Activated T-helper 2 cell treated with anti-CD3 and anti-CD28 coated beads, Interferon-gamma antibody, Interleukin-2, Interleukin-4, amounts not matched to agents 10 μg/mL and 5 μg/mL and 100 μg/mL, durations not matched to agents 14 hours and 24 hours and 36 hours (primary cell): ENCODE results near the gene MACF1. TPM values are rescaled to one million over a fixed set of nuclear protein-coding genes. Genes with fewer than 3 reads are reported as not detected.
A peak's percentile ranks its signal among the peaks of the same experiment; 100 is the strongest.

Experiments used
- DNase-seq: peaks from one replicate; pipeline ENCODE4 v3.0.0; 2021; ENCODE audit warnings: low spot score
- H3K27ac Mint-ChIP-seq: one replicate; pipeline ENCODE4 v1.8.0; 2021; ENCODE audit warnings: mixed read lengths
- H3K27me3 Mint-ChIP-seq: one replicate; pipeline ENCODE4 v1.8.0; 2021; ENCODE audit warnings: low read depth, mixed read lengths
- H3K36me3 Mint-ChIP-seq: one replicate; pipeline ENCODE4 v1.8.0; 2021; ENCODE audit warnings: low read depth, mixed read lengths
- H3K4me1 Mint-ChIP-seq: one replicate; pipeline ENCODE4 v1.8.0; 2021; ENCODE audit warnings: low read depth, mixed read lengths
- H3K4me3 Mint-ChIP-seq: one replicate; pipeline ENCODE4 v1.8.0; 2021; ENCODE audit warnings: low read depth, mild to moderate bottlenecking, moderate library complexity, mixed read lengths
- H3K9me3 Mint-ChIP-seq: one replicate; pipeline ENCODE4 v1.8.0; 2021; ENCODE audit warnings: mixed read lengths
- intact Hi-C: fragments of 100-400 bp; cut with micrococcal nuclease; formaldehyde crosslinking; loops from one replicate; pipeline ENCODE4 v1.15.1; 2023
- total RNA-seq: library from RNA; stranded (reverse); gene quantifications from 2 replicates; pipeline ENCODE4 v1.2.3, GENCODE V29; 2022

The MACF1 gene
- total RNA-seq, 1 donor from 2014 or later: 212 TPM

DNA sequence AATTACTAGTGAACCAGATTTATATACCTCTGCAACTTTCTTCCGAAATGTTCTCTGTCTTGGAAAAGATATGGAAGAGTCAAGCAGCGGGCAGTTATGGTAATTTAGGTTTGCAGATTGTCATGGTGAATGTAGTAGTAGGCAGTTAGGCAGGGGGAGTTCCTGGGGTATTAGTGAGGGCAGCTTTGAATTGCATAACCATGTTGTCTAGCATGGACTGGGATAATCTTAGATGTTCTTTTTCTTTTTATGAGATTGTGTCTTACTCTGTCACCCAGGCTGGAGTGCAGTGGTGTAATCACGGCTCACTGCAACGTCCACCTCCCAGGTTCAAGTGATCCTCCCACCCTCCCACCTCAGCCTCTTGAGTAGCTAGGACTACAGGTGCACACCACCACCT lies 25.0 kb downstream of the MACF1 start:
- intact Hi-C loops: no loop called here
- no peak overlapping the region for H3K4me3 Mint-ChIP-seq
- H3K9me3 Mint-ChIP-seq: no peaks in the 10 kb centered on the region
- no peak for DNase-seq
- H3K36me3 Mint-ChIP-seq: peaks cover 48% of the 10 kb centered on the region
- H3K27ac Mint-ChIP-seq: peak overlapping the region; percentile 58
- no peaks in the 10 kb centered on the region for H3K27me3 Mint-ChIP-seq
- H3K4me1 Mint-ChIP-seq: peaks cover 41% of the 10 kb centered on the region

- Mint-ChIP-seq H3K9me3 (no peaks in the 10 kb centered on the region), H3K36me3 (peaks cover 52% of the 10 kb centered on the region), H3K4me1 (peaks cover 41% of the 10 kb centered on the region), H3K4me3 (peak overlapping the region; percentile 9), H3K27me3 (no peaks in the 10 kb centered on the region), H3K27ac (peak overlapping the region; percentile 60)
- DNase-seq: no peak
- intact Hi-C loops: no loop called here
Observed at GRCh38 chr1:39230261-39231190, 26.0 kb downstream of the MACF1 start.

- intact Hi-C loops: no loop called here
- H3K27ac Mint-ChIP-seq: no peak overlapping the region
- no peaks in the 10 kb centered on the region for H3K27me3 Mint-ChIP-seq
- DNase-seq: no peak
- peaks cover 54% of the 10 kb centered on the region for H3K36me3 Mint-ChIP-seq
- H3K4me1 Mint-ChIP-seq: peaks cover 20% of the 10 kb centered on the region
- H3K4me3 Mint-ChIP-seq: no peak overlapping the region
- H3K9me3 Mint-ChIP-seq: no peaks in the 10 kb centered on the region
Observed at GRCh38 chr1:39236971-39237370, 32.5 kb downstream of the MACF1 start.

- peaks cover 17% of the 10 kb centered on the region for H3K4me1 Mint-ChIP-seq
- no peaks in the 10 kb centered on the region for H3K27me3 Mint-ChIP-seq
- peaks cover 43% of the 10 kb centered on the region for H3K36me3 Mint-ChIP-seq
- no peaks in the 10 kb centered on the region for H3K9me3 Mint-ChIP-seq
- DNase-seq: no peak
- peak overlapping the region; percentile 4 for H3K27ac Mint-ChIP-seq
- H3K4me3 Mint-ChIP-seq: no peak overlapping the region
- intact Hi-C loops: no loop called here
Observed at GRCh38 chr1:39238476-39238875, 34.0 kb downstream of the MACF1 start.

- H3K4me1 Mint-ChIP-seq: peaks cover 17% of the 10 kb centered on the region
Observed at GRCh38 chr1:39239968-39240367, 35.5 kb downstream of the MACF1 start.

GRCh38 chr1:39243302-39243701 lies 38.8 kb downstream of the MACF1 start:
- Mint-ChIP-seq H3K27ac (no peak overlapping the region), H3K36me3 (peaks cover 37% of the 10 kb centered on the region), H3K4me1 (peaks cover 17% of the 10 kb centered on the region), H3K9me3 (no peaks in the 10 kb centered on the region), H3K4me3 (no peak overlapping the region), H3K27me3 (no peaks in the 10 kb centered on the region)
- DNase-seq: no peak
- intact Hi-C loops: no loop called here

More at GRCh38 chr1:39239968-39240367, 35.5 kb downstream of the MACF1 start:
- peak overlapping the region; percentile 67 for H3K27ac Mint-ChIP-seq
- DNase-seq: no peak
- H3K9me3 Mint-ChIP-seq: no peaks in the 10 kb centered on the region
- H3K36me3 Mint-ChIP-seq: peaks cover 46% of the 10 kb centered on the region
- H3K27me3 Mint-ChIP-seq: no peaks in the 10 kb centered on the region
- intact Hi-C loops: no loop called here
- H3K4me3 Mint-ChIP-seq: no peak overlapping the region

GRCh38 chr1:39250460-39251240 lies 46.2 kb downstream of the MACF1 start:
- peaks cover 42% of the 10 kb centered on the region for H3K36me3 Mint-ChIP-seq
- H3K27ac Mint-ChIP-seq: peak overlapping the region; percentile 25
- H3K4me1 Mint-ChIP-seq: peaks cover 28% of the 10 kb centered on the region
- no peaks in the 10 kb centered on the region for H3K27me3 Mint-ChIP-seq
- DNase-seq: no peak
- H3K4me3 Mint-ChIP-seq: no peak overlapping the region
- H3K9me3 Mint-ChIP-seq: no peaks in the 10 kb centered on the region
- intact Hi-C loops: no loop called here

- no peak overlapping the region for H3K4me3 Mint-ChIP-seq
- H3K4me1 Mint-ChIP-seq: peaks cover 28% of the 10 kb centered on the region
- intact Hi-C loops: no loop called here
- DNase-seq: no peak
- H3K27me3 Mint-ChIP-seq: no peaks in the 10 kb centered on the region
- H3K9me3 Mint-ChIP-seq: no peaks in the 10 kb centered on the region
- H3K36me3 Mint-ChIP-seq: peaks cover 45% of the 10 kb centered on the region
- no peak overlapping the region for H3K27ac Mint-ChIP-seq
Observed at GRCh38 chr1:39255222-39255621, 50.7 kb downstream of the MACF1 start.

DNA sequence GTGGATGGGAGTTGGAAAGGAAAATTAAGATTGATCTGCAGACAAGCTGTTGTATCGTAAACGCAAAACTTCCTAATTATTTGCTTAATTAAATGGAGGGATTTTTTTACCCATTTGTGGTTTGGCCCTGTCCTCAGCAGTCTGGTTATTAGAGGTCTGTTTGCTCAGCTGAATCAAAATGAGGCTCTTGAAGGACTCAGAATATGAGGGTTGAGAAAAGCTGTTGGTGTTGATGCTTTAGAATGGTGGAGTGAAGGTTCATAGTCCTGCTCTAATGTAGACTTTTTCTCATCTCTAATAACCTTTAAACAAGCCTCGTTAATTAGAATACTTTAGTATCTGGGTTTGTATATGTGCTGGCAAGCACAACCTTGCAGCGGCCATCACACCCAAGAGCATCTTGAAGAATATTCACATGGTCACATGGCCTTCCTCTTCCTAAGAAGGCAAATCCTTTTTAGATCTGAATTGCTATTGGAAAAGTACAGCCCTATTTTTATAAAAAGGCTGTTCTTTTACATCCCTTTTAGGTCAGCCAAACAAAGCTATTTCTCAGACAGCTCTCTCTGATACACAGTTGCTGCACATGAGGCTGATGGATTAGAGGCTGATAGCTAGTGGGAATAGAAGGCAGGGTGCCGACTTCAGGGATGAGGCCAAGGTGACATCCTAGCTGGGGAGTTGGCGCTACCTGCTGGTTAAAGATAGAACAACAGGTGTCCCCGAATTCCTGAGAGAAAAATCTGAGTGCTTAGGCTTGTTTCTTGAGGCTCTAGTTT lies 53.8 kb downstream of the MACF1 start:
- Mint-ChIP-seq H3K27ac (peak overlapping the region; percentile 46), H3K4me3 (no peak overlapping the region), H3K36me3 (peaks cover 49% of the 10 kb centered on the region)

GRCh38 chr1:39258925-39259244 lies 54.4 kb downstream of the MACF1 start:
- Mint-ChIP-seq H3K27ac (peak overlapping the region; percentile 46), H3K4me3 (no peak overlapping the region), H3K9me3 (no peaks in the 10 kb centered on the region), H3K27me3 (no peaks in the 10 kb centered on the region), H3K36me3 (peaks cover 49% of the 10 kb centered on the region), H3K4me1 (peaks cover 34% of the 10 kb centered on the region)
- no peak for DNase-seq
- intact Hi-C loops: loop anchor here (1.0 to 2.0 kb wide), 3 partner anchors 67 to 157 kb away; no protein-coding TSS in a partner anchor

More for the DNA sequence above, 53.8 kb downstream of the MACF1 start:
- peaks cover 32% of the 10 kb centered on the region for H3K4me1 Mint-ChIP-seq
- intact Hi-C loops: loop anchor here (1.0 to 2.0 kb wide), 3 partner anchors 66 to 156 kb away; no protein-coding TSS in a partner anchor
- no peaks in the 10 kb centered on the region for H3K27me3 Mint-ChIP-seq
- DNase-seq: peak; percentile 37
- H3K9me3 Mint-ChIP-seq: no peaks in the 10 kb centered on the region

DNA sequence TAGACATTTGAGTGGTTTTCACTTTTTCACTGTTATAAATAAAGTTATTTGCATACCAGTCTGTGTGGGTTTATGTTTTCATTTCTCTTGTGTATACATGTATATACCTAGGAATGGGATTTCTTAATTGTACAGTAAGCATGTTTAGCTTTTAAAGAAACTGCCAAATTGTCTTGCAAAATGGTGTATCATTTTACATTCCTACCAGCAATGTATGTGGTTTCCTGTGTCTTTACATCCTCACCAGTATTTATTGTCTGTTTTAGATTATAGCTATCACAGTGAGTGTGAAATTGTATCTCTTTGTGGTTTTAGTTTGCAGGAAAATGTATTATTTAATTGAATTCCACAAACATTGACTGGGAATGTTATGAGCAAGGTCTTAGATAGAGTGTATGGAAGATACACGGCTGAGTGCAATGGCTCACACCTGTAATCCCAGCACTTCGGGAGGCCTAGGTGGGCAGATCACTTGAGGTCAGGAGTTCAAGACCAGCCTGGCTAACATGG lies 57.3 kb downstream of the MACF1 start:
- Mint-ChIP-seq H3K4me3 (no peak overlapping the region), H3K36me3 (peaks cover 53% of the 10 kb centered on the region), H3K4me1 (peaks cover 48% of the 10 kb centered on the region), H3K9me3 (no peaks in the 10 kb centered on the region), H3K27ac (no peak overlapping the region), H3K27me3 (no peaks in the 10 kb centered on the region)
- intact Hi-C loops: no loop called here
- no peak for DNase-seq

GRCh38 chr1:39262802-39263201 lies 58.3 kb downstream of the MACF1 start:
- intact Hi-C loops: no loop called here
- Mint-ChIP-seq H3K9me3 (no peaks in the 10 kb centered on the region), H3K4me1 (peaks cover 50% of the 10 kb centered on the region), H3K36me3 (peaks cover 48% of the 10 kb centered on the region), H3K27me3 (no peaks in the 10 kb centered on the region), H3K4me3 (no peak overlapping the region), H3K27ac (peak overlapping the region; percentile 50)
- no peak for DNase-seq
